Ectodermal cell (in vitro differentiated cells): ENCODE measurements around the gene ULBP2.
"Not testable (repeated sequence)": the region's sequence is repeated elsewhere in the genome, so short reads cannot be mapped to it uniquely, and the experiment has no call there.

Experiments used
- H3K27ac ChIP-seq: 2 replicates; pipeline ENCODE4 v1.7.0; 2013; ENCODE audit warnings: mild to moderate bottlenecking, low read depth, low read length; ENCODE audit not compliant: insufficient read depth, poor library complexity, severe bottlenecking
- H3K27me3 ChIP-seq: 2 replicates; pipeline ENCODE4 v1.7.0; 2013; ENCODE audit warnings: mild to moderate bottlenecking, low read length; ENCODE audit not compliant: insufficient read depth, control insufficient read depth, poor library complexity, severe bottlenecking
- H3K36me3 ChIP-seq: one replicate; pipeline ENCODE4 v1.7.0; 2013; ENCODE audit warnings: low read length; ENCODE audit not compliant: control insufficient read depth, insufficient read depth
- H3K4me1 ChIP-seq: one replicate; pipeline ENCODE4 v1.7.0; 2013; ENCODE audit warnings: low read length; ENCODE audit not compliant: control insufficient read depth, insufficient read depth
- H3K4me3 ChIP-seq: 2 replicates; pipeline ENCODE4 v1.7.0; 2013; ENCODE audit warnings: low read depth, low read length, control low read depth; ENCODE audit not compliant: insufficient read depth
- H3K9me3 ChIP-seq: 2 replicates; pipeline ENCODE4 v1.7.0; 2013; ENCODE audit warnings: mild to moderate bottlenecking, low read length, moderate library complexity; ENCODE audit not compliant: control insufficient read depth
- WGBS, 2 experiments: methylation state at CpG; one replicate each; pipeline ENCODE4 v1.1.7; 2013; ENCODE audit warnings: missing lambda C conversion rate in 2 of 2; 5-methylcytosine and 5-hydroxymethylcytosine counted together

Gene ULBP2

DNA sequence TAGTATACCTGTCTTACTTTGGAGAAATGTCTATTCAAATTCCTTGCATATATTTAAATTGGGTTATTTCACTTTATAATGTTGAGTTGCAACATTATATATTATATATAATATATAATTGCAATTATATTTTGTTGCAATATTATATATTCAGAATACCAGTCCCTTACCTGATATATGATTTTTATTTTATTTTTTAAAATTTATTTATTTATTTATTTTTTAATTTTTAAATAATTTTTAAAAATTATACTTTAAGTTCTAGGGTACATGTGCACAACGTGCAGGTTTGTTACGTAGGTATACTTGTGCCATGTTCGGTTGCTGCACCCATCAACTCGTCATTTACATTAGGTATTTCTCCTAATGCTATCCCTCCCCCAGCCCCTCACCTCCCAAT lies 14.8 kb upstream of the ULBP2 start:
- H3K27ac ChIP-seq, H3K4me3 ChIP-seq, H3K9me3 ChIP-seq, H3K36me3 ChIP-seq, H3K4me1 ChIP-seq: not testable (repeated sequence)
- 83 to 84% methylated on average over 4 of the region's 4 CpGs for WGBS, 2 experiments
- H3K27me3 ChIP-seq = peaks cover 81% of the 10 kb centered on the region

- 10% methylated on average over 3 of the region's 3 CpGs for WGBS, 2 experiments
- Histone ChIP-seq H3K4me1 (peaks cover 5% of the 10 kb centered on the region), H3K27me3 (peaks cover 80% of the 10 kb centered on the region)
Measured at GRCh38 chr6:149929422-149929821, 12.4 kb upstream of the ULBP2 start.

DNA sequence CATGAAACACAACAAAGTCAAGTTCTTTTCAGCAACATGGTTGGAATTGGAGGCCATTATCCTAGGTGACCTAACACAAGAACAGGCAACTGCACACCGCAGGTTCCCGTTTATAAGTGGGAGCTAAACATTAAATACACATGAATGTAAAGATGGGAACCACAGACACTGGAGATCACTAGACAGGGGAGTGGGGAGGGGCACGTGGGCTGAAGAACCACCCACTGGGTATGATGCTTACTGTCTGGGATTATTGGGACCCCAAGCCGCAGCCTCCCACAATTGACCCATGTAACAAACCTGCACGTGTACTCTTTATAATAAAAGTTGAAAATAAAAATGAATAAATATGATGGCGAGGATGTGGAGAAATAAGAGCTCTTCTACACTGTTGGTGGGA lies 10.3 kb upstream of the ULBP2 start:
- H3K27me3 ChIP-seq = peaks cover 80% of the 10 kb centered on the region
- no peak overlapping the region for H3K4me3 ChIP-seq
- no peaks in the 10 kb centered on the region for H3K9me3 ChIP-seq
- no peaks in the 10 kb centered on the region for H3K36me3 ChIP-seq
- 65 to 78% methylated on average over 4 to 6 of the region's 6 CpGs for WGBS, 2 experiments
- H3K4me1 ChIP-seq = no peaks in the 10 kb centered on the region
- no peak overlapping the region for H3K27ac ChIP-seq

More at GRCh38 chr6:149929422-149929821, 12.4 kb upstream of the ULBP2 start:
- H3K27ac ChIP-seq = no peak overlapping the region
- no peaks in the 10 kb centered on the region for H3K9me3 ChIP-seq
- no peak overlapping the region for H3K4me3 ChIP-seq
- H3K36me3 ChIP-seq = no peaks in the 10 kb centered on the region

DNA sequence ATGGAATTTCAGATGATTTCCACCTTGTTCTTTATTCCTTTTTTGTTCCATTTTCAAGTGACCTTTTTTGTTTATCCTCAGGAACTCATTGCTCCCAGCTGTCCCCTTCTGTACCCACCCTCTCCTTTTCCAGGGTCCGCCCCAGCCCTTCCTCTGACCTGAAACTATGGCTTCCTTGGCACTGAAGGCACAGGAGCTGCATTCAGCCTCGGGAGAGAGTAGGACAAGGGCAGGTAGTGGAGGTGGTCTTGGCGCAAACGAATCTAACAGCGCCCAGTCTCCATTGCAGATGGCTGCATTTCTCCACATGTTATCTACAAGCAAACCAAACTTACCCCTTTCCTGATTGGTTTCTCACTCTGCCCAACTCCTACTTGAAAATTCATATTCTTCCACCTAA lies 8.8 kb upstream of the ULBP2 start:
- 56 to 61% methylated on average over 5 of the region's 5 CpGs for WGBS, 2 experiments
- H3K27me3 ChIP-seq = peaks cover 92% of the 10 kb centered on the region
- no peaks in the 10 kb centered on the region for H3K9me3 ChIP-seq
- H3K27ac ChIP-seq = no peak overlapping the region
- no peaks in the 10 kb centered on the region for H3K4me1 ChIP-seq
- H3K36me3 ChIP-seq = no peaks in the 10 kb centered on the region
- no peak overlapping the region for H3K4me3 ChIP-seq

- no peaks in the 10 kb centered on the region for H3K36me3 ChIP-seq
- H3K4me1 ChIP-seq = no peaks in the 10 kb centered on the region
- H3K27me3 ChIP-seq = peaks cover 96% of the 10 kb centered on the region
- no peaks in the 10 kb centered on the region for H3K9me3 ChIP-seq
- H3K27ac ChIP-seq = no peak overlapping the region
- no peak overlapping the region for H3K4me3 ChIP-seq
- 36 to 46% methylated on average over 3 of the region's 3 CpGs for WGBS, 2 experiments
Measured at GRCh38 chr6:149933461-149933860, 8.4 kb upstream of the ULBP2 start.

GRCh38 chr6:149934249-149935156 lies 7.3 kb upstream of the ULBP2 start:
- no peaks in the 10 kb centered on the region for H3K36me3 ChIP-seq
- peaks cover 99% of the 10 kb centered on the region for H3K27me3 ChIP-seq
- H3K27ac ChIP-seq = no peak overlapping the region
- no peaks in the 10 kb centered on the region for H3K4me1 ChIP-seq
- no peaks in the 10 kb centered on the region for H3K9me3 ChIP-seq
- 44 to 48% methylated on average over 11 of the region's 11 CpGs for WGBS, 2 experiments
- no peak overlapping the region for H3K4me3 ChIP-seq

DNA sequence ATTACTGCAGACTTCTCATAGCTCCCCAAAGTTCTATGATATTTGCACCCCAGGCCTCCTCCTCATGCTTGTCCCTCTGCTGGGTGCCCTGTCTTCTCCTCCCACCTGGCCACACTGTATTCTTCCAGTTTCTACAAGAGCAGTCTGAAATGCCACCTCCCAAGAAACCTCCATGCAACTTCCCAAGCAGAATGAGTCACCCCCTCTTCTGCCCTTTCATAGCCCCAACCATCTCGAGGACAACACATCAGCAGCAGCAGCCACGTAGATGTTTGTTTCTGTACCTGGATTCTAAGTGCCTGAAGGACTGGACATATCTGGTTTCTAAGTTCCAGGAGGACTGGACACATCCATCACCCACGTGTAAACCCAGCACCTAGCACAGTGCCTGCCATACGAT lies 6.6 kb upstream of the ULBP2 start:
- WGBS, 2 experiments = 47 to 50% methylated on average over 4 of the region's 4 CpGs
- H3K4me3 ChIP-seq = no peak overlapping the region
- peaks cover 99% of the 10 kb centered on the region for H3K27me3 ChIP-seq
- no peak overlapping the region for H3K27ac ChIP-seq
- no peaks in the 10 kb centered on the region for H3K36me3 ChIP-seq
- no peaks in the 10 kb centered on the region for H3K9me3 ChIP-seq
- H3K4me1 ChIP-seq = no peaks in the 10 kb centered on the region

GRCh38 chr6:149935668-149936067 lies 6.1 kb upstream of the ULBP2 start:
- H3K36me3 ChIP-seq = no peaks in the 10 kb centered on the region
- no peak overlapping the region for H3K4me3 ChIP-seq
- no peak overlapping the region for H3K27ac ChIP-seq
- H3K4me1 ChIP-seq = no peaks in the 10 kb centered on the region
- H3K9me3 ChIP-seq = no peaks in the 10 kb centered on the region
- 27 to 33% methylated on average over 2 of the region's 2 CpGs for WGBS, 2 experiments
- peaks cover 99% of the 10 kb centered on the region for H3K27me3 ChIP-seq

DNA sequence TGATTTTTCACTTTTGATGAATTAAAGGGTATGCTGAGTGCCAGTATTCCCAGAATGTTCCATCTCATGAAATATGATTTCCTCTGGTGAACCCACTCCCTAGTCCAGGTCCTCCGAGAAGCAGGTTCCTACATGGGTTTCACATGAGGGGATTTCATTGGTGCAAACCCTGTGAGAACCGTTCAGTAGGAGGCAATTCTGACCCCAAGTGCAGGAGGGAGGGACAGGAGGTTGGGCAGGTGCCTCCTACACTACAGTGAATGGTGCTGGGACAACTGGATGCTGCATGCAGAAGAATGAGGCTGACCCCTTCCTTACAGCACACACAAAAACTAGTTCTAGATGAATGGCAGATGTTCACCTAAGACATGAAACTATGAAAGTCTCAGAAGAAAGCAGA lies 5.1 kb upstream of the ULBP2 start:
- H3K4me1 ChIP-seq = no peaks in the 10 kb centered on the region
- WGBS, 2 experiments = 34 to 46% methylated on average over 2 of the region's 2 CpGs
- H3K9me3 ChIP-seq = no peaks in the 10 kb centered on the region
- H3K27ac ChIP-seq = no peak overlapping the region
- H3K36me3 ChIP-seq = no peaks in the 10 kb centered on the region
- peaks cover 99% of the 10 kb centered on the region for H3K27me3 ChIP-seq
- no peak overlapping the region for H3K4me3 ChIP-seq

GRCh38 chr6:149938013-149938570 lies 3.7 kb upstream of the ULBP2 start:
- 2 to 3% methylated on average over 15 of the region's 20 CpGs for WGBS, 2 experiments
- H3K9me3 ChIP-seq, H3K4me1 ChIP-seq, H3K27ac ChIP-seq, H3K36me3 ChIP-seq: not testable (repeated sequence)
- Histone ChIP-seq H3K27me3 (peaks cover 100% of the 10 kb centered on the region), H3K4me3 (peak overlapping the region; percentile 15)
